ENCODE results near the gene KCNJ3. TPM values are rescaled to one million over a fixed set of nuclear protein-coding genes. Genes with fewer than 3 reads are reported as not detected.

Gene KCNJ3
- total RNA-seq, 1 experiment from 2014 or later, result 0.11 TPM

DNA sequence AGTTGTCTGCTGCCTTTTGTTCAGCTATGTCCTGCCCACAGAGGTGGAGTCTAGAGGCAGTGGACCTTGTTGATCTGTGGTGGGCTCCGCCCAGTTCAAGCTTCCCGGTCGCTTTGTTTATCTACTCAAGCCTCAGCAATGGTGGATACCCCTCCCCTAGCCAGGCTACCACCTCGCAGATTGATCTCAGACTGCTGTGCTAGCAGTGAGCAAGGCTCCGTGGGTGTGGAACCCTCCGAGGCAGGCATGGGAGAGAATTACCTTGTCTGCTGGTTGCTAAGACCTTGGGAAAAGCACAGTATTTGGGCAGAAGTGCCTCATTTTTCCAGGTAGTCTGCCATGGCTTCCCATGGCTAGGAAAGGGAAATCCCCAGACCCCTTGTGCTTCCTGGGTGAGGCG lies 146.0 kb downstream of the KCNJ3 start:
- no peak overlapping the region for H3K9ac ChIP-seq (ENCODE audit: extremely low read depth, insufficient read length, low read length)
- DNase-seq, result no peak
- H2AFZ ChIP-seq (ENCODE audit: low read length), result no peak overlapping the region
- no CpG with 5 or more reads among the region's 7 CpGs for WGBS (ENCODE audit: extremely low coverage, insufficient read length, low lambda C conversion rate)
- no peak overlapping the region for H3K27ac ChIP-seq (ENCODE audit: insufficient read length, low read depth, low read length)
- no peak overlapping the region for H3K4me2 ChIP-seq (ENCODE audit: insufficient read depth, insufficient read length, low read length)
- no peak overlapping the region for H4K8ac ChIP-seq (replicated peaks; ENCODE audit: insufficient read length, low read depth, low read length)
- H3K4me1 ChIP-seq (ENCODE audit: insufficient read depth, low read length), result no peaks in the 10 kb centered on the region
- H3K56ac ChIP-seq (ENCODE audit: insufficient read length, low read depth, low read length), result no peak overlapping the region
- no peak overlapping the region for H3T11ph ChIP-seq (ENCODE audit: low read length)
- Mint-ChIP-seq H3K9me3 (peaks cover 0 to 2% of the 10 kb centered on the region in 2 experiments; a peak in 1 of 5 replicates), H3K4me1 (no peaks in the 10 kb centered on the region), H3K27ac (no peak overlapping the region), H3K4me3 (no peak overlapping the region), H3K36me3 (ENCODE audit: insufficient read depth in 1 of 3, low read depth in 3 of 3) (peaks cover 0 to 6% (median 0%) of the 10 kb centered on the region in 3 experiments; a peak in 1 of 7 replicates), H3K27me3 (ENCODE audit: low read depth) (no peaks in the 10 kb centered on the region; the same call in 1 of the 2 replicates)
- H3K18ac ChIP-seq (ENCODE audit: insufficient read length, low read depth, low read length), result no peak overlapping the region
- H3K14ac ChIP-seq (ENCODE audit: insufficient read depth, low read length), result no peak overlapping the region; the same call in 1 of the 2 replicates
- no peak overlapping the region for H3K4ac ChIP-seq (ENCODE audit: low read depth, low read length)
- H2AK5ac ChIP-seq (ENCODE audit: insufficient read length, low read length), result no peak overlapping the region
- no peak overlapping the region for H4K91ac ChIP-seq (ENCODE audit: insufficient read length, low read depth, low read length)
- no peaks in the 10 kb centered on the region for H3K79me2 ChIP-seq (ENCODE audit: insufficient read depth, low read length)
- no peak overlapping the region for H4K5ac ChIP-seq (ENCODE audit: insufficient read length, low read depth, low read length)
- no peak overlapping the region for H2BK15ac ChIP-seq (ENCODE audit: low read depth, low read length)
- H2BK12ac ChIP-seq (ENCODE audit: insufficient read length, low read depth, low read length), result no peak overlapping the region
- no peaks in the 10 kb centered on the region for H3K79me1 ChIP-seq (ENCODE audit: insufficient read depth, low read depth, low read length, poor library complexity, severe bottlenecking)
- no peak overlapping the region for H2BK120ac ChIP-seq (ENCODE audit: low read depth, low read length, poor library complexity, severe bottlenecking)
- no peaks in the 10 kb centered on the region for H3K9me3 ChIP-seq (ENCODE audit: control insufficient read depth, low read depth, low read length)
- no peak overlapping the region for H2BK5ac ChIP-seq (ENCODE audit: insufficient read length, low read length)
- H3K23ac ChIP-seq (ENCODE audit: insufficient read length, low read depth, low read length), result no peak overlapping the region
- no peaks in the 10 kb centered on the region for H4K20me1 ChIP-seq (ENCODE audit: control insufficient read depth, insufficient read depth, insufficient read length)
- H3K23me2 ChIP-seq (ENCODE audit: insufficient read length, low read depth, low read length, poor library complexity, severe bottlenecking), result no peaks in the 10 kb centered on the region
- no peak overlapping the region for H2BK20ac ChIP-seq (ENCODE audit: low read depth, low read length, poor library complexity, severe bottlenecking)
- H3K27me3 ChIP-seq (ENCODE audit: insufficient read depth, low read length), result no peaks in the 10 kb centered on the region
- TF ChIP-seq, protein P1, sequence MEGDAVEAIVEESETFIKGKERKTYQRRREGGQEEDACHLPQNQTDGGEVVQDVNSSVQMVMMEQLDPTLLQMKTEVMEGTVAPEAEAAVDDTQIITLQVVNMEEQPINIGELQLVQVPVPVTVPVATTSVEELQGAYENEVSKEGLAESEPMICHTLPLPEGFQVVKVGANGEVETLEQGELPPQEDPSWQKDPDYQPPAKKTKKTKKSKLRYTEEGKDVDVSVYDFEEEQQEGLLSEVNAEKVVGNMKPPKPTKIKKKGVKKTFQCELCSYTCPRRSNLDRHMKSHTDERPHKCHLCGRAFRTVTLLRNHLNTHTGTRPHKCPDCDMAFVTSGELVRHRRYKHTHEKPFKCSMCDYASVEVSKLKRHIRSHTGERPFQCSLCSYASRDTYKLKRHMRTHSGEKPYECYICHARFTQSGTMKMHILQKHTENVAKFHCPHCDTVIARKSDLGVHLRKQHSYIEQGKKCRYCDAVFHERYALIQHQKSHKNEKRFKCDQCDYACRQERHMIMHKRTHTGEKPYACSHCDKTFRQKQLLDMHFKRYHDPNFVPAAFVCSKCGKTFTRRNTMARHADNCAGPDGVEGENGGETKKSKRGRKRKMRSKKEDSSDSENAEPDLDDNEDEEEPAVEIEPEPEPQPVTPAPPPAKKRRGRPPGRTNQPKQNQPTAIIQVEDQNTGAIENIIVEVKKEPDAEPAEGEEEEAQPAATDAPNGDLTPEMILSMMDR (conservative IDR thresholded peaks at IDR 0.05), result no peak
